ENCODE measurements around the gene KIF26A.
"Not testable (repeated sequence)": the region's sequence is repeated elsewhere in the genome, so short reads cannot be mapped to it uniquely, and the experiment has no call there.

The KIF26A gene

DNA sequence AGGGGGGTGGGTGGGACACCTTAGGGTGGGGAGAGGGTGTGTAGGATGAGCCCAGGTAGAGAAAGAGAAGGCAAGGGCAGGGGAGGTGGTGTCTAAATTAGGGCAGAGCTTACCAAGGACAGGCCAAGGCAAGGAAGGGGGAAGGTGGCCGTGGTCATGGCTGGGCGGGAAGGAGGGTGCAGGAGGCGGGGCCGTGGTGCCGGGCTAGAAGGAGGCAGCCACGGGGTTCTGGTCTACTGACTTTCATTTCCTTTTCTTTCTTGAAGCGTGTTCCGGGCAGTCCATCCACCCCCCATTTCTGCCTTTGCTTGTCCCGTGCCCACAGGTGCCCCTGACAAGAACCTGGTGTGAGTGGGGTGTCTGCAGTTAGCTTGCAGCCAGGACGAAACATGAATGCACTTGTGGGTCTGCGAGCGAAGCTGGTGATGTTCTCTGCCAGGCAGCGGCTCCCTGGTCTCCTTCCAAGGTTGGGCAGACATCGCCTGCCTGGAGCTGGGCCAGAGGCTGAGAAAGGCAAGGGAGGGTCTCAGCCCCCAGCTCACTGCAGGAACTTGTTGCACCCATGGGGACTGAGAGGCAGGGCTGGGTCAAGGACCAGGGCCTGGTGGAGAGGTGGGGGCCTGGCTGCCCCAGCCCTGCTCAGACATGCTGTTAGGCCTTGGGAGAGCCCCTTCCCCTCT is 58.2 kb downstream of the KIF26A start:
- DNase-seq: no peak

DNA sequence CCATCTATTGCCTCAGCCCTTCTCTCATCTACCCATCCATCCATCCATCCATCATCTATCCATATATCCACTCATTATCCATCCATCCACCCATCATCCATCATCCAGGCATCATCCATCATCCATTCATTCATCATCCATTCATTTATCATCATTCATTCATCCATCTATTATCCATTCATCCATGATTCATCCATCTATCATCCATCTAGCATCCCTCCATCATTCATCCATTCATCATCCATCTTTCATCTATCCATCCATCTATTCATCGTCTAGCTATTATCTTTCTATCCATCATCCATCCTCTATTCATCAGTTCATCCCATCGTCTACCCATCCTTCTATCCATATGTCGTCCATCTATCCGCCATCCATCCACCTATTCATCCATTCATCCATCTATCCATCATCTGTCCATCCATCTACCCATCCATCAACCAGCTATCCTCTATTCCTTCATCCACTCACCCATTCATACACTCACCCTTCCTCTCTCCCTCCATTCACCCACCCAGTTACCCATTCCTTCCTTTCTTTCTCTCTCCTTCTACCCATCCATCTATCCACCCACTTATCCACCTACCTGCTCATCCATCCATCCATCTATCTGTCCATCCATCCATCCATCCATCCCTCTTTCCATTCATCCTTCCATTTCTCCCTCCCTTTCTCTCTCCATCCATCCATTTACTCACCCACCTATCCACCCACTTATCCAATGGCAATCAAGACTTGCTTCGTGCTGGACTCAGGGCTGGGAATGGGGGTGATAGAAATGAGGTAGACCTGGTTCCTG is 59.3 kb downstream of the KIF26A start:
- DNase-seq: no peak

- no peak for DNase-seq
These were observed 61.0 kb downstream of the KIF26A start for GRCh38 chr14:104199266-104199895.

GRCh38 chr14:104200106-104200505 is 61.7 kb downstream of the KIF26A start:
- no peak for DNase-seq

DNA sequence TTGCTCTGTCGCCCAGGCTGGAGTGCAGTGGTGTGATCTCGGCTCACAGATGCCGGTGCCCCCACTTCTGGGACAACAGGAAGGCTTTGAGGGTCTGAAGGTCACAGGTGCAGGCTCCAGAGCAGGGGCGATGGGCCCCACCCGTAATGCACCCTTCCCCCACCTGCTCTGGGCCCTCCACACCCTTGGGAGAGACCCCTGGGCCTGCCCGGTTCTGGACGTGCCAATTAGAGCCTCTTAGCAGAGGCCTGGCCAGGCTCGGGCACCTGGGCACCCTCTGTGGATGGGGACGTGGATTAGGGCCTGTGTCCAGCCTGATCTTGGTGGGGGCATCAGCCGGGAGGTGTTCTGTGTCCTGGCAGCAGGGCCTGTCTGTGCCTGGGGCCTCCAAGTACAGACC is 62.2 kb downstream of the KIF26A start:
- DNase-seq: no peak

GRCh38 chr14:104201063-104201462 is 62.7 kb downstream of the KIF26A start:
- DNase-seq: no peak

- DNase-seq: no peak
These were observed 63.1 kb downstream of the KIF26A start for GRCh38 chr14:104201496-104201895.

DNA sequence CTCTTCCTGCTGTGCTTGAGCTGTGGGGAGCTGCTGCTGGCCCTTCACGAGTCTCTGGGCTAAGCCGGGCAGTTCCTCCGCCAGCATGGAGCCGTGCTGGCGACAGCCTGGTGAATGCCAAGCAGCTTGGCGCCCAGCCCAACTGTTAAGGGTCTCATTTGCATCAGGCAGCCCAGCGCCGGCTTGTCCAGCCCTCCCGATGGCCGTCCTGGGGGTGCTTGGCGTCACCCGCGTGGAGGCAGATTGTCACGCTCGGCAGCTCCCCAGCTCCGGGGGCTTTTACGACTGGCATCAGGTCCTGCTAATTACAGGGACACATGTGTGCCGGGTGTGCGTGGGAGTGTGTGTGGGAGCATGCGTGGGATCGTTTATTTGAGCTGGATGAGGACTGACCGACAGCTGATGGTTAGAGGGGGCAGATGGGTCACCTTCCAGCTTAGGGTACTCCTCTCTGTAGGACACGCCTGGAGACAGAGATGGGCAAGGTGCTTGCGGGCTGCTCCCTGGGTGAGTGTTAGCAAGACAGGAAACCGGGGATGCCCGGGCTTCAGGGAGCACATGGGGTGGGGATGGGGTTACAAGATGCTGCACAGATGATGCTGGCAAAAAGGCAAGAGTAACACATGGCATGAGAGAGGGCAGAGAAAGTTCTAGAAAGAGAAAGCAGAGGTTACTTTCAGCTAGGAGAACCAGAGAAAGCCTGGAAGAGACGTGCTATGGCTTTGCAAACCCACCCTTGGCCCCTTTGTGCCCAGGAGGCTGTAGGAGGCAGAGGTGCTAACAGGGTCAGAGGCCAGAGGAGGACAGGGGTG is 64.1 kb downstream of the KIF26A start:
- DNase-seq: no peak

DNA sequence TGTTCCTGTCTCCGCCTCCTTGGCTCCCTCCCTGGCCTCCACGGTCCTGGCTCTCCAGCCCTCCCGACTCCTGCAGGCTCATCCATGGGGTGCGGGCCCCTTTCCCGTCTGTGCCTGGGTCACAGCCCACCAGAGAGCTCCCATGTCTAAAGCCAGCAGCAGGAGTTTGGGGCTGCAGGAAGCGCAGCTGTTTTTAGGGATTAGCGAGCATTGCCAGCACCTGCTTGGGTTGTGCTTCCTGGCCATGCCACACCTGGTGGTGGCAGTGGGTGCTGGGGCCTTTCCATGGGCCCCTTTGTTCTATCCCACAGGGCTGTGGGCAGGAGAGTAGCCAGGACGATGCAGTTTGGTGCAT is 64.7 kb downstream of the KIF26A start:
- DNase-seq: no peak

GRCh38 chr14:104204660-104205149 is 66.3 kb downstream of the KIF26A start:
- DNase-seq: no peak

DNA sequence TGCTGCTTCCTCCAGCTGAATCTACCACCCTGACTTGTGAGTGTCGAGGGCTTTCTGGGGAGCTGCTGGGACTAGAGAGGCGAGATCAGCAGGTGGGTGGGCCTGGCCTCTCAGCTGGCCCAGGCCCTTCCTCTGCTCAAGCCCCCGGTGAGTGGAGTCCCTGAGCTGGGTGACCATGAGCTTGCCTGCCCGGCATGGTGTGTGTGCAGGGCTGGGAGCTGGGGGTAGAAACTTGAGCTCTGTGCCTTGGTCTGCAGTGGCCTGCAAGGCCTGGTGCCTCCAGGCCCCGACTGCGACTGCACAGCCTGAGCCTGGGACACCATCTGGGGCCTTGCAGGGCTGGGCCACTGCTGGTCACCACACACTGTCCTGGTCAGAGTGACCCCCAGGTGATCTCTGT is 67.4 kb downstream of the KIF26A start:
- no peak for DNase-seq

DNA sequence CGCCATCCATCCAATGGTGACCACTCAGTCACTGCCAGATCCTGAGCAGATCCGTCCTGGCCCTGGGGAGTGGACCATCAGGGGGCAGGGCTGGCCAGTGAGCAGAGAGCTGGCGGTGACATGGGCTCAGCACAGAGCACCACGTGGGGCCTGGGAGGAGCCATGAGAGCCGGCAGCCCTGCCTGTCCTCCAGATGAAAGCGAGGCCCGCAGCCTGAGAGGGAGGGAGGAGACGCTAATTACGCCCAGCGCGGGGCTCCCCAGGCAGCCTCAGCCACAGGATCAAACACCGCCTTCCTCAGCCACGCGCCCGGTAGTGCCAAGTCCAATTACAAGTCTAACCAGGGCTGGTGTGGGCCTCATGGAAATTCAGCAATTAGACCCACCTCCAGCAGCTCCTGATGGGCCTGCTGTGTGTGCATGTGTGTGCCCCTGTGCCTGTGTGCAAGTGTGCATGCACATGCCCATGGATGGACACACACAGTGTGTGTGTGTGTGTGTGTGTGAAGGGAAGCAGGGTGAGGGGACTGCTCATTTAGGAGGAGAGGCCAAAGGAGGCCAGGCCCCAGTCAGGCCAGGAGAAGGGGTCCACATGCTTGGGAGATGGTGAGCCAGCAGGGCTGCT is 68.0 kb downstream of the KIF26A start:
- no peak for DNase-seq

DNA sequence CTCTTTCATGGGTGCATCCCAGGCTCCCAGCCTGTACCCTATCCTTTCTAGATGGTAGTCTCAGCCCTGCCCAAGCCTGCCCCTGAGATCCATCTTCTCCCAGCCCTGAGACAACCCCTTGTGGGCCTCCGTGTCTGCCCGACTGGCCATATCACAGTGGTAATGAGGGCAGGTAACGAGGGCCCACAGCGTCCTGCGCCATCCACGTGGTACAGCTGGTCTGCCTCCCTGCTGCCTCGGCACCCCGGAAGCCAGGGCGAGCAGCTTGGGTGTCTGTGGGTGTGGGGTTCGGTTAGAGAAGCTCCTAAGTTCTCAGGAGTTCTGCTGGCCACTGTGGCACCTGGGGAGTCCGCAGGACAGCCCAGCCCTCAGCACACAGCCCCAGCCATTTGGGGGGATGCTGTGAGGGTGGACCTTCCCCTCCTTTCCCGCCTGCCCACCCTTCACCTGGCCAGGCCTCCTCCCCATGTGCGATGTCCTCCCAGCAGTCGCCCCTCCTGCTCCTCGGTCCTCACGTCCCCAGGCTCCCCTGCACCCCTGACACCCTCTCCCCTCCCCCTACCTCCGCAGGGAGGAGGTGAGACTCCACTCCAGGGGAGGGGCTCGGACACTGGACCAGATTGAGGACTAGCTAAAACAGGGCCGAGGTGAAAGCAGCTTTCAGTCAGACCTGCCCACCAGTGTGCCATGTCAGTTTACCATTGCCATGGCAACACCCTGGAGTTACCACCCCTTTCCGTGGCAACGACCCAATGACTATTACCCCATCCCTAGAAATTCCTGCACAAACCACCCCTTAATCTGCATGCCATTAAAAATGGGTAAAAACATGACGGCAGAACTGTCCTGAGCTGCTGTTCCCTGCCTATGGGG is 69.0 kb downstream of the KIF26A start:
- no peak for DNase-seq

DNA sequence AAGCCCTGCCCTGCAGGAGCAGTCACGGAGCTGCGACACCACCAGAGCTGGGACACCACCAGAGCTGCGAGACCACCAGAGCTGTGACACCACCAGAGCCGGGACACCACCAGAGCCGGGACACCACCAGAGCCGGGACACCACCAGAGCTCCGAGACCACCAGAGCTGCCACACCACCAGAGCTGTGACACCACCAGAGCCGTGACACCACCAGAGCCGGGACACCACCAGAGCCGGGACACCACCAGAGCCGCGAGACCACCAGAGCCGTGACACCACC is 69.6 kb downstream of the KIF26A start:
- not testable (repeated sequence) for DNase-seq

- DNase-seq: not testable (repeated sequence)
These were observed 69.9 kb downstream of the KIF26A start for GRCh38 chr14:104208331-104208730.

GRCh38 chr14:104209071-104209470 is 70.7 kb downstream of the KIF26A start:
- not testable (repeated sequence) for DNase-seq

- DNase-seq: no peak
These were observed 71.8 kb downstream of the KIF26A start for GRCh38 chr14:104209985-104210816.

DNA sequence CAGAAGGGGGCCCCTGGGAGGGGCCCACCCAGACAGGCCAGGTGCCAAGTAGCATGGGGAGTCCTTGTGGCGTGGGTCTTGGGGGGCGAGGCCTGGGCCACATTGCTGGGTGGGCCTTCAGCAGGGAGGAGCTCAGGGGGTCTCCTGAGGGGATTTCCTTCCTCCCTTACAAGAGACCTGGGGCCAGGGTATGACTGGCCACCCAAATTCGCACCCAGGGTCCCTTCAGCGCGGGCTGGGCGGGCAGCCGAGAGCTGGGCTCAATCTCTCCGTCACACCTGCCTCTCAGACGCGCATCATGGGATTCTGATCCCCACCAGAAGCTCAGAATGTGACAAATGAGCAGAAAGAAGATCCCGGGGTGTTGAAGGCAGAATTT is 72.4 kb downstream of the KIF26A start:
- DNase-seq: no peak

GRCh38 chr14:104211215-104211614 is 72.8 kb downstream of the KIF26A start:
- no peak for DNase-seq

GRCh38 chr14:104211741-104212140 is 73.4 kb downstream of the KIF26A start:
- no peak for DNase-seq

Data from activated CD8-positive, alpha-beta memory T cell treated with anti-CD3 and anti-CD28 coated beads for 24 hours (primary cell).